Measurements from ENCODE around the gene CEP70.

CEP70 gene

GRCh38 chr3:138449490-138449889, 144.6 kb downstream of the CEP70 start:
- no peak for DNase-seq

DNA sequence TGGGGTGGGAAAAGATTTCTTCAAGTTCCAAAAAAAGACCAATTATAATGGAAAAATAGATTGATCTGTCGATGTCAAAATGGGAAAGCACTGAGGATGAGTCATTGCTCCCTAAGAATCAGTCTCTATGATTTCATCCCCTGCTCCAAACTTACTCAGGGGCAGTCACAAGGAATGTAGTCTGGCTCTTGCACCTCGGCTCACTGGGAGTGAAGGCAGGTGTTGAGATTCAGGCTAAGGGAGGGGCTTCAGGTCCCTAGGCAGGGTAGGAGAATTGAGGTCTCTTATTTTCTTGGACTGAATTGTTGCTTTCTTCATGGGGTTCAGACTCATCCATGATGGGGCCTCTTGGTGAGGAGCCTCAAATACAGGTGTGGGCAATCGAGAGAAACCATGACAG, 145.4 kb downstream of the CEP70 start:
- no peak for DNase-seq

GRCh38 chr3:138445654-138446053, 148.4 kb downstream of the CEP70 start:
- DNase-seq = no peak

DNA sequence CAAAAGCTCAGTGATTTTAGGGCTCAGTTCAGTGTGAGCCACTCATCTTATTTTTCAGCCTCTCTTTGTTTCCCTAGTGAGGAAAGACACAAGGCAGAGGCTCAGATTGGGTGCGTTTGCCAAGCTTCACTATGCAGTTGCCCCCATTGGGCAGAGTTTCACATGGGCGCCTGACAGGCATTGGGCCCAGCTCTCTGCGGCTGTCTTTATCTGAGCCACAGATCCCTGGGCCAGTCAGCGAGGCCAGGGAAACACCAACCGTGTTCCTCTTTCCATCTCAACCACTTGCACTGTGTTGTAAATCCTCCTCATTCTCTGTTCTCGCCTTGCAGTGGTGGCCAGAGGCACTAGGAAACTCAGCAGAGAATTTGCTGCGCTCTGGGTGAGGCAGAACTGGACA, 148.8 kb downstream of the CEP70 start:
- DNase-seq = no peak
